Measurements from ENCODE around the gene MACROD2. TPM values are rescaled to one million over a fixed set of nuclear protein-coding genes. Genes with fewer than 3 reads are reported as not detected.

MACROD2 gene
- total RNA-seq, 4 donors from 2014 or later = 2.1 to 28.1 (median 12.6) TPM

DNA sequence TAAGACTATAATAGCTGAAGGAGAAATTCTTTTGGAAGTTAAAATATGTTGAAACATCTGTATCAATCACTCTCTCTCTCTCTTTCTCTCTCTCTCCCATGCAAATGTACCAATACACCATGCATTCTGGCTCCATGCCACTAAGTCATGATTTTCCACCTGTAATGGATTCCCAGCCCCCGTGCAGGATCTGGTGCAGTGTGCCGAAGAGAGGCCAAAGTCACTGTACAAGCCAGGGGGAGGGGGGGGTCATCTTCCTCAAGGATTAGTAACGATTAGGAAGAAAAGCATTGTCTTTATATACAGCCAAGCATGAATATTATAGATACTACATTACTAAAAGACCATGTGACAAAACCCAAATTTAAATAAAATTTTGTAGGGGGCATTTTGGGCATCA lies 1852.8 kb downstream of the MACROD2 start:
- Histone ChIP-seq H3K9me3 (no peaks in the 10 kb centered on the region), H3K27me3 (no peaks in the 10 kb centered on the region), H3K4me1 (no peaks in the 10 kb centered on the region), H3K27ac (no peak overlapping the region), H3K36me3 (no peaks in the 10 kb centered on the region), H3K4me3 (no peak overlapping the region)
- DNase-seq = no peak
- TF ChIP-seq POLR2A (IDR thresholded peaks at IDR 0.05) (no peak), CTCF (IDR thresholded peaks at IDR 0.05) (no peak)
- intact Hi-C loops (cut with DNase I; ENCODE audit: low total_unique reads) = no loop called here

- intact Hi-C loops (cut with DNase I; ENCODE audit: low total_unique reads) = no loop called here
- Histone ChIP-seq H3K4me1 (no peaks in the 10 kb centered on the region), H3K36me3 (no peaks in the 10 kb centered on the region), H3K27me3 (no peaks in the 10 kb centered on the region), H3K27ac (no peak overlapping the region), H3K4me3 (no peak overlapping the region), H3K9me3 (no peaks in the 10 kb centered on the region)
- TF ChIP-seq POLR2A (IDR thresholded peaks at IDR 0.05) (no peak), CTCF (IDR thresholded peaks at IDR 0.05) (no peak)
- DNase-seq = no peak
Observed at GRCh38 chr20:15848995-15849610, 1853.8 kb downstream of the MACROD2 start.

- Histone ChIP-seq H3K4me1 (no peaks in the 10 kb centered on the region), H3K27me3 (no peaks in the 10 kb centered on the region), H3K36me3 (no peaks in the 10 kb centered on the region), H3K27ac (no peak overlapping the region), H3K9me3 (no peaks in the 10 kb centered on the region), H3K4me3 (no peak overlapping the region)
- TF ChIP-seq CTCF (IDR thresholded peaks at IDR 0.05) = no peak
- TF ChIP-seq POLR2A (IDR thresholded peaks at IDR 0.05) = no peak
- no peak for DNase-seq
- intact Hi-C loops (cut with DNase I; ENCODE audit: low total_unique reads) = no loop called here
Observed at GRCh38 chr20:15851576-15852215, 1856.4 kb downstream of the MACROD2 start.

DNA sequence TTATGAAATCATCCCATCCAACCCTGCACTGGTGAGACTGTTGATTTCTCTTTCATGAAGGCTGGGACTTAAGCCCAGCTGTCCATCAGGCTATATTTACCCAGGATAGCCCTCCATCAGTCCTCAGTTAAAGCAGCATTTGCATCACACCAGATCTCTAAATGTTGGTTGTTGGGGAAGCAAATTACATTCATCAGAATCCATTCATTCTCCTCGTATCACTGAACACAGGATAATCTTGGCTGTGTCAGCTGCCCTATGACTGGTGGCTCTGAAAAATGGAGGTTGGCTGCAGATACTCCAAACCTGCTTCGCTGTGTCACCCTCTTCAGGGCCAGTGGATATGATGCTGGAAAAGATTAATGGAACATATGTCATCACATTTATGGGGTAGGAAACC lies 1859.6 kb downstream of the MACROD2 start:
- Histone ChIP-seq H3K36me3 (no peaks in the 10 kb centered on the region), H3K27me3 (no peaks in the 10 kb centered on the region), H3K4me1 (no peaks in the 10 kb centered on the region), H3K4me3 (no peak overlapping the region), H3K9me3 (no peaks in the 10 kb centered on the region), H3K27ac (no peak overlapping the region)
- no peak for DNase-seq
- intact Hi-C loops (cut with DNase I; ENCODE audit: low total_unique reads) = no loop called here
- TF ChIP-seq POLR2A (IDR thresholded peaks at IDR 0.05) (no peak), CTCF (IDR thresholded peaks at IDR 0.05) (no peak)

DNA sequence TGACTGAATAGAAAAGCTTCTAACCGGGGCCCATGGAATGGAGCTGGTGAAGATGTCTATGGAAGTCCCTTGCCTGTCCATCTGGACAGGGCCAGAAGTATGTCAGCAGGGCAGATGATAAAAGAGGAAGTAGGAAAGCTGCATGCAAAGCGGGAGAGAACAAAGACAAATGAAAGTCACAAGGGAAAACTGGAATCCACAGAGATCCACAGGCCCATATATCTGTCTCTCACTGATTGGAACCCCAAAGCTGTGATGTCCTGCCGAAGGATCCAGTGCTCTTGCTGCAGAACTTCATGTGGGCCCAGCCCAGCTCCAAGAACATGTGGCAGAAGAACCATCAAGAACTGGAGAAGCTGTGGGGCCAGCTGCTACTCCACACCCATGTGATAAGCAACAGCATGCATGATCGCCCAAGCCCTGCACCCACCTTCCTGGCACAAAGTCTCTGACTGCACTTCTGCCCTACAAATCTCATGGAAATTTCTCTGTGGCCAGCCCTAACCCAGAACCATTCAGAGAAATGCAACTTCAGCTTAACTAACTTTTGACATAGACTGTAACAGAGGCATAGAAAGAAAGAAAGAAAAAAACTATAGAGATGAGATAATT lies 1862.0 kb downstream of the MACROD2 start:
- Histone ChIP-seq H3K36me3 (no peaks in the 10 kb centered on the region), H3K27ac (no peak overlapping the region), H3K4me1 (no peaks in the 10 kb centered on the region), H3K27me3 (no peaks in the 10 kb centered on the region), H3K9me3 (no peaks in the 10 kb centered on the region), H3K4me3 (no peak overlapping the region)
- no peak for TF ChIP-seq CTCF (IDR thresholded peaks at IDR 0.05)
- no peak for TF ChIP-seq POLR2A (IDR thresholded peaks at IDR 0.05)
- no peak for DNase-seq
- intact Hi-C loops (cut with DNase I; ENCODE audit: low total_unique reads) = no loop called here

Measured in uterus (tissue), 4 donors.